ENCODE data around the gene RPL23. TPM values are rescaled to one million over a fixed set of nuclear protein-coding genes. Genes with fewer than 3 reads are reported as not detected.

Gene RPL23
- total and polyA plus RNA-seq, 10 of the 15 experiments (the other 5 are each of a cell fraction or from before 2014, with no cell fraction given), result 2,200 to 4,821 (median 3,043) TPM

- ChIA-PET CTCF (interaction anchor here (0.6 to 5.4 kb wide), 32 partner anchors 11 to 374 kb away, joined by 3 to 59 read pairs (median 4); partner anchors contain the start of genes ARL5C, LASP1NB and RPL23), RAD21 (ENCODE audit: unreplicated experiment) (interaction anchor here (0.6 to 4.9 kb wide), 25 partner anchors 7 to 374 kb away, joined by 3 to 37 read pairs (median 4); partner anchors contain the start of genes ARL5C, CWC25 and RPL23), POLR2A (interaction anchor here (0.5 to 6.3 kb wide), 15 partner anchors 17 to 329 kb away, joined by 3 to 61 read pairs (median 4); partner anchors contain the start of genes MLLT6, PSMB3, RPL19 and RPL23), SMC1A (ENCODE audit: uncharacterized antibody, unreplicated experiment) (interaction anchor here (0.6 to 4.7 kb wide), 20 partner anchors 7 to 294 kb away, joined by 3 to 31 read pairs (median 6); partner anchors contain the start of genes CWC25 and RPL23)
- Histone ChIP-seq H3K36me3 (ENCODE audit: control insufficient read depth in 2 of 2, insufficient read depth in 2 of 2, low read length in 1 of 2) (peaks cover 0 to 9% of the 10 kb centered on the region in 2 experiments; a peak in 1 of 4 replicates), H3K79me2 (ENCODE audit: control insufficient read depth, insufficient read depth, low read length) (peaks cover 55% of the 10 kb centered on the region), H3K4me3 (peak overlapping the region; percentile 99), H2AFZ (ENCODE audit: control insufficient read depth, low read depth, low read length) (peak overlapping the region; percentile 66), H3K9ac (ENCODE audit: control insufficient read depth, insufficient read depth, low read length) (peak overlapping the region; percentile 88), H4K20me1 (ENCODE audit: control insufficient read depth, insufficient read depth) (peaks cover 10% of the 10 kb centered on the region; the same call in 1 of the 2 replicates), H3K4me1 (ENCODE audit: control insufficient read depth, insufficient read depth, low read length) (peaks cover 19% of the 10 kb centered on the region), H3K27ac (ENCODE audit: control insufficient read depth, insufficient read depth) (peak overlapping the region; percentile 98), H3K9me3 (replicated peaks; ENCODE audit: control insufficient read depth, insufficient read depth, low read length) (no peaks in the 10 kb centered on the region), H3K27me3 (replicated peaks in 1 of 2; ENCODE audit: control insufficient read depth in 2 of 2, insufficient read depth in 2 of 2, low read length in 1 of 2) (no peaks in the 10 kb centered on the region), H3K4me2 (ENCODE audit: control insufficient read depth, insufficient read depth) (peak overlapping the region; percentile 26)
- intact Hi-C loops (cut with micrococcal nuclease; ENCODE audit: unreplicated experiment) (loop anchor here (10.0 kb wide), 1 partner anchor 114 kb away; no protein-coding TSS in a partner anchor), in situ Hi-C loops (cut with MboI) (no loop called here)
- peak; percentile 59 for ATAC-seq
- DNase-seq (ENCODE audit: low read depth, low spot score), result no peak
- BruUV-seq (replicated peaks), result no TSS peak
- no peak for FAIRE-seq
- under 1% methylated on average over 36 of the region's 56 CpGs for WGBS (ENCODE audit: insufficient coverage, insufficient replicate concordance, low lambda C conversion rate, missing lambda C conversion rate)
- TF ChIP-seq BACH1 (IDR thresholded peaks at IDR 0.05; ENCODE audit: borderline replicate concordance) (no peak), E2F8 (IDR thresholded peaks at IDR 0.05; ENCODE audit: low read depth, partially characterized antibody) (peak; percentile 42), MLLT1 (IDR thresholded peaks at IDR 0.05) (peak; percentile 81), RELB (IDR thresholded peaks at IDR 0.05; ENCODE audit: low read depth) (0 out of 2 replicates have a peak, but pooled peaks have one; percentile 21), RB1 (IDR thresholded peaks at IDR 0.05; ENCODE audit: borderline replicate concordance) (0 out of 2 replicates have a peak, but pooled peaks have one; percentile 45), SIN3A (IDR thresholded peaks at IDR 0.05; ENCODE audit: low read depth, low read length) (peak; percentile 1; the same call in 1 of the 2 replicates), HDGF (IDR thresholded peaks at IDR 0.05) (no peak), NKRF (conservative IDR thresholded peaks at IDR 0.05) (peak; percentile 88; the same call in 1 of the 2 replicates), USF1 (IDR thresholded peaks at IDR 0.05; ENCODE audit: borderline replicate concordance, extremely low read length, insufficient read depth, low read depth, low read length) (no peak), EGR1 (IDR thresholded peaks at IDR 0.05; ENCODE audit: borderline replicate concordance in 1 of 2, low read depth in 2 of 2, low read length in 2 of 2) (peak in 1 of 2 experiments; percentile 68; a peak in 1 of 3 replicates)
Measured at GRCh38 chr17:38870259-38871165, 17.0 kb upstream of the RPL23 start.

All from GM12878 (cell line).